ENCODE measurements around the gene USP14. TPM values are rescaled to one million over a fixed set of nuclear protein-coding genes. Genes with fewer than 3 reads are reported as not detected.
"Not testable (repeated sequence)": the region's sequence is repeated elsewhere in the genome, so short reads cannot be mapped to it uniquely, and the experiment has no call there.

Gene USP14
- 17.3 and 20.7 TPM in 2 replicates for total RNA-seq

GRCh38 chr18:158128-159036, at the start of gene USP14:
Gene USP14 (plus strand): TSS chr18:158557. CDS start chr18:158699, 142 bp downstream.
- peak; percentile 93 to 98 for DNase-seq (ENCODE audit: low read depth in 2 of 2)

DNA sequence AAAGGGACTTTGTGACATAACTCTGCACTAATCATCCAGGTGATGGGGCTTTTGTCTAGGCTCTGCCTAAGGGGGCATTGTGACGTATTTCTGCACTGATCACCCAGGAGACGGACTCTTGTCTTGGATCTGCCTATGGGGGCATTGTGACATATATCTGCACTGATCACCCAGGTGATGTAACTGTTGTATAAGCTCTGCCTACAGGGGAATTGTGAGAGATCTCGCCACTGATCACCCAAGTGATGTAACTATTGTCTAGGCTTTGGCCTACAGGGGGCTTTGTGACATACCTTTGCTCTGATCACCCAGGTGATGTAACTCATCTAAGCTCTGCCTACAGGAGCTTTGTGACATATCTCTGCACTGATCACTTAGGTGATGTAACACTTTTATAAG, 49.7 kb upstream of the USP14 start:
- not testable (repeated sequence) for DNase-seq (ENCODE audit: low read depth in 2 of 2)

GRCh38 chr18:109130-109921, 49.0 kb upstream of the USP14 start:
- DNase-seq (ENCODE audit: low read depth in 2 of 2), result peak in 1 of 2 donors; percentile 1

GRCh38 chr18:109922-110261, 48.5 kb upstream of the USP14 start:
- peak in 1 of 2 donors; percentile 3 for DNase-seq (ENCODE audit: low read depth in 2 of 2)

DNA sequence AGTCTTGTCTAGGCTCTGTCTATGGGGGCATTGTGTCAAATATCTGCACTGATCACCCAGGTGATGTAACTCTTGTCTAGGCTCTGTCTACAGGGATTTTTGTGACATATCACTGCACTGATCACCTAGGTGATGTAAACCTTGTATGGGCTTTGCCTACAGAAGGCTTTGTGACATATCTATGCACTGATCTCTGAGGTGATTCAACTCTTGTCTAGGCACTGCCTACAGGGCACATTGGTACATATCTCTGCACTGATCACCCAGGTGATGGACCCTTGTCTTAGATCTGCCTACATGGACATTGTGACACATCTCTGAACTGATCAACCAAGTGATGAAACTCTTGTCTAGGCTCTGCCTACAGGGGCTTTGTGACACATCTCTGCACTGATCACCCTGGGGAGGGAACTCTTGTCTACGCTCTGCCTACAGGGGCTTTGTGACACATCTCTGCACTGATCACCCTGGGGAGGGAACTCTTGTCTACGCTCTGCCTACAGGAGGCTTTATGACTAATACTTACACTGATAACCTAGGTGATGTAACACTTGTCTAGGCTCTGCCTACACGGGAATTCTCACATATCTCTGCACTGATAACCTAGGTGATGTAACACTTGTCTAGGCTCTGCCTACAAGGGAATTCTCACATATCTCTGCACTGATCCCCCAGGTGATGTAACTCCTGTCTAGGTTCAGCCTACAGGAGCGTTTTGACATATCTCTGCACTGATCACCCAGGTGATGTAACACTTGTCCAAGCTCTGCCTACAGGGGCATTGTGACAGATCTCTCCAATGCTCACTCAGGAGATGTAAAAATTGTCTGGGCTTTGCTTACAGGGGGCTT, 47.8 kb upstream of the USP14 start:
- DNase-seq (ENCODE audit: low read depth in 2 of 2), result not testable (repeated sequence)

GRCh38 chr18:111306-112014, 46.9 kb upstream of the USP14 start:
- DNase-seq (ENCODE audit: low read depth in 2 of 2), result peak in 1 of 2 donors; percentile 69

- not testable (repeated sequence) for DNase-seq (ENCODE audit: low read depth in 2 of 2)
These were observed 46.2 kb upstream of the USP14 start for GRCh38 chr18:112015-112733.

GRCh38 chr18:120539-121260, 37.7 kb upstream of the USP14 start:
- DNase-seq (ENCODE audit: low read depth in 2 of 2), result not testable (repeated sequence)

DNA sequence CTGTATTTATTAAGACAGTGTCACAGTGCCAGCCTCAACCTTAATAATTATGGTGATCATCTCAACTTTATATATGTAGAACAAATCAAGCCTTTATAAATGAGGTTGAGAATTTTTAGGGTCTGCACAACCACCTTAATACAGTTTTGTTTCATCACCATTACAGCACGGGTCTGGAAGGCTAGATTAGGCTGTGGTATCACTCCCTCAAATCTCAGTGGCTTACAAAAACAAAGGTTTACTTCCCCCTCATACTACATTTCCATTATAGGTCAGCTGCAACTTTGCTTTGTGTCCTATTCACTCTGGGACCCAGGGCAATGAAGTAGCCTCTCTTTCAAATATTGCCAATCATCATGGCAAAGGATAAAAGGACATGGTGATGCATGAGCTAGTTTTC, 23.3 kb upstream of the USP14 start:
- no peak for DNase-seq (ENCODE audit: low read depth in 2 of 2)

GRCh38 chr18:136433-136832, 21.9 kb upstream of the USP14 start:
- DNase-seq (ENCODE audit: low read depth in 2 of 2), result no peak

GRCh38 chr18:137327-137726, 21.0 kb upstream of the USP14 start:
- DNase-seq (ENCODE audit: low read depth in 2 of 2), result no peak

DNA sequence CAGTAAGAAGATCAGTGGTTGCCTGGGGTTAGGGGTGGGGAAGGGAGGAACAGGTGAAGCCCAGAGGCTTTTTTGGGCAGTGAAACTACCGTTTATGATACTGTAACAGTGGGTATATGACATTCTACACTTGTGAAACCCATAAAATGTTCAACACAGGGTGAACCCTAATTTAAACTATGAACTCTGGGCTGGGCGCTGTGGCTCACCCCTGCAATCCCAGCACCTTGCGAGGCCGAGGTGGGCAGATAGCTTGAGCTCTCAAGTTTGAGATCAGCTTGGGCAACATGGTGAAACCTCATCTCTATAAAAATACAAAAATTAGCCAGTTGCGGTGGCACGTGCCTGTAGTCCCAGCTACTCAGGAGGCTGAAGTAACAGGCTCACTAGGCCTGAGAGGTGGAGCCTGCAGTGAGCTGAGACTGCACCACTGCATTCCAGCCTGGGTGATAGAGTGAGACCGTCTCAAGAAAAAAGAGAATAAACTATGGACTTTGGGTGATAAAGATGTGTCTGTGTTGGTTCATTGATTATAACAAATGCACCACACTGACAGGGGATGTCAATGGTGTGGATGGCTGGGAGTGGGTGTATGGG, 17.6 kb upstream of the USP14 start:
- DNase-seq (ENCODE audit: low read depth in 2 of 2), result no peak

DNA sequence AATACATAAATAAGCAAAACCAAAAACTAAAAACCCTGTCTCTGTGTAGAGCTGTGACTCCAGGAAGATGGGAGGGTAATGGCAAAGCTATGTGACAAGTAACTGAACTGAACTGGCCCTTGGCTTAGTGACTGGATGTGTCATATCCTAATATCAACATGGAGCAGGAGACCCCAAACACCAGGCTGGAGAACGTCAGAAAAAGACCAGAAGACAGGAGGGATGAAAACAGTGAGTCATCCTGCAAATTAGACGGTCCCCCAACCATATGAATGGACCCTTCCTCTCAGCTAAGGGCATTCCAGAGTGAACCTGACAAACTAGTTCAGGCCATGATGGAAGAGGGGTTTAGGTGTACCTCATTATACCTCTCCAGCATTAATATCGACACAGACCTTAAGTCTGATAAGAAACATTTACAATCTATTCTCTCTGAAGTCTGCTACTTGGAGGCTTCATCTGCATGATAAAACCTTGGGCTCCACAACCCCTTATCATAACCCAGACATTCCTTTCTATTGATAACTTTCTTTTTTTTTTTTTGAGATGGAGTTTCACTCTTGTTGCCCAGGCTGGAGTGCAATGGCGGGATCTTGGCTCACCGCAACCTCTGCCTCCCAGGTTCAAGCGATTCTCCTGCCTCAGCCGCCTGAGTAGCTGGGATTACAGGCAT, 15.6 kb upstream of the USP14 start:
- peak in 1 of 2 donors; percentile 21 for DNase-seq (ENCODE audit: low read depth in 2 of 2)

GRCh38 chr18:148841-149240, 9.5 kb upstream of the USP14 start:
- no peak for DNase-seq (ENCODE audit: low read depth in 2 of 2)

DNA sequence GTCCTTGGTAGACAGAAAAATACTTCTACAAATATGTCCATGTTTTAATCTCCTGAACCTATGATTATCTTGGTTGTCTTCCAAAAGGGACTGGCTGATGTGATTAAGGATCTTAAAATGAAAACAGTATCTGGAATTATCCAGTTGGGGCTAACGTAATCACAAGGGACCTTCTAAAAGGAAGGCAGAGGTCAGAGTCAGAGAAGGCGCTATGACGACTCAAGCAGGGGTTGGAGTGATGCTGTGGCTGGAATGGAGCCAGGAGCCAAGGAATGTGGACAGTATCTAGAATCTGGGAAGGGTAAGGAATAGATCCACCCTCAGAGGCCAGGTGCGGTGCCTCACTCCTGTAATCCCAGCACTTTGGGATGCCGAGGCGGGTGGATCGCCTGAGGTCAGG, 4.2 kb upstream of the USP14 start:
- DNase-seq (ENCODE audit: low read depth in 2 of 2), result no peak

DNA sequence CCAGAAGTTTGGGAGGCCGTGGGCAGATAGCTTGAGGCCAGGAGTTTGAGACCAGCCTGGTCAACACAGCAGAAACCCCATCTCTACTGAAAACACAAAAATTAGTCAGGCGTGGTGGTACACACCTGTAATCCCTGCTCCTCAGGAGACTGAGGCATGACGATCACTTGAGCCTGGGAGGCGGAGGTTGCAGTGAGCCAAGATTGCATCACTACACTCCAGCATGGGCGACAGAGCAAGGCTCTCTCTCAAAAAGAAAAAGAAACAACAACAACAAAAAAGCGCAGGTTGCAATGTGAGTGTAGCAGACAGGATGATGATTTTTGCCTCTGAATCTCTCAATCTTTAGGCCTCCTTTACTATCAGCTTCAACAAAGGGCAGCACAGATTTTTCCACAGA, 2.7 kb upstream of the USP14 start:
- DNase-seq (ENCODE audit: low read depth in 2 of 2), result no peak

GRCh38 chr18:156514-157230, 1.7 kb upstream of the USP14 start:
- no peak for DNase-seq (ENCODE audit: low read depth in 2 of 2)
